Colonic mucosa (tissue), 4 donors: ENCODE measurements around the gene CNN1. TPM values are rescaled to one million over a fixed set of nuclear protein-coding genes. Genes with fewer than 3 reads are reported as not detected.

Experiments
- DNase-seq: peaks from one replicate; pipeline ENCODE4 v3.0.0-alpha.2; 2020
- H3K27ac ChIP-seq: fragments of 200-600 bp; one replicate; pipeline ENCODE4 v1.8.0; 2021
- H3K27me3 ChIP-seq: fragments of 200-600 bp; one replicate; pipeline ENCODE4 v1.8.0; 2021
- H3K36me3 ChIP-seq: fragments of 200-600 bp; one replicate; pipeline ENCODE4 v1.8.0; 2021
- H3K4me1 ChIP-seq: fragments of 200-600 bp; one replicate; pipeline ENCODE4 v1.8.0; 2021; ENCODE audit warnings: mild to moderate bottlenecking
- H3K4me3 ChIP-seq: fragments of 200-600 bp; one replicate; pipeline ENCODE4 v1.8.0; 2021
- H3K9ac ChIP-seq, 2 donors: one replicate each; pipeline ENCODE4 v1.7.0; 2013; ENCODE audit warnings: control low read depth in 2 of 2, low read depth in 2 of 2, low read length in 2 of 2
- H3K9me3 ChIP-seq: fragments of 200-600 bp; one replicate; pipeline ENCODE4 v1.8.0; 2021
- CTCF ChIP-seq: fragments of 200-600 bp; IDR thresholded peaks from one replicate; pipeline ENCODE4 v1.8.0; 2022; ENCODE audit warnings: antibody characterized with exemption, mild to moderate bottlenecking
- intact Hi-C: fragments of 100-400 bp; cut with DNase I; formaldehyde crosslinking; loops from one replicate; pipeline ENCODE4 v1.14.1; 2022
- total RNA-seq, 2 donors: library from RNA; stranded (reverse); fragmentation: NEBNext Ultra II Directional in 1 of 2; extraction: Animal tissue kit (Norgen Biotek cat#: 25700) in 1 of 2; gene quantifications; one replicate each; pipeline ENCODE4 v1.2.1, GENCODE V29; 2021
- donor health status: healthy.
- donor health status: DM: no; HTN: no; CAD: no.
- donor health status: DM: no; HTN: no; CAD: no.

The CNN1 gene
- total RNA-seq, 2 donors from 2014 or later = 10.7 to 354 TPM

- intact Hi-C loops = loop anchor here (5.0 kb wide), 1 partner anchor 91 kb away; no protein-coding TSS in a partner anchor
- Histone ChIP-seq H3K4me1 (no peaks in the 10 kb centered on the region), H3K27me3 (no peaks in the 10 kb centered on the region), H3K9ac (no peak overlapping the region), H3K36me3 (peaks cover 5% of the 10 kb centered on the region), H3K27ac (no peak overlapping the region), H3K9me3 (no peaks in the 10 kb centered on the region), H3K4me3 (no peak overlapping the region)
- peak; percentile 72 for DNase-seq
- TF ChIP-seq CTCF = peak; percentile 68
Observed at GRCh38 chr19:11496391-11497163, 42.1 kb upstream of the CNN1 start.

- H3K27me3 ChIP-seq = no peaks in the 10 kb centered on the region
- DNase-seq = no peak
- H3K27ac ChIP-seq = no peak overlapping the region
- no peaks in the 10 kb centered on the region for H3K9me3 ChIP-seq
- intact Hi-C loops = loop anchor here (5.0 kb wide), 1 partner anchor 88 kb away; no protein-coding TSS in a partner anchor
- H3K36me3 ChIP-seq = peaks cover 5% of the 10 kb centered on the region
- no peak for TF ChIP-seq CTCF
- H3K9ac ChIP-seq = no peak overlapping the region
- H3K4me1 ChIP-seq = no peaks in the 10 kb centered on the region
- no peak overlapping the region for H3K4me3 ChIP-seq
Observed at GRCh38 chr19:11499220-11499726, 39.4 kb upstream of the CNN1 start.

- Histone ChIP-seq H3K27me3 (no peaks in the 10 kb centered on the region), H3K4me1 (no peaks in the 10 kb centered on the region), H3K9ac (no peak overlapping the region), H3K36me3 (peaks cover 5% of the 10 kb centered on the region), H3K27ac (no peak overlapping the region), H3K9me3 (no peaks in the 10 kb centered on the region), H3K4me3 (no peak overlapping the region)
- intact Hi-C loops = loop anchor here (5.0 kb wide), 1 partner anchor 87 kb away; no protein-coding TSS in a partner anchor
- no peak for TF ChIP-seq CTCF
- no peak for DNase-seq
Observed at GRCh38 chr19:11499890-11500420, 38.7 kb upstream of the CNN1 start.

GRCh38 chr19:11504502-11505031 is 34.1 kb upstream of the CNN1 start:
- no peaks in the 10 kb centered on the region for H3K27me3 ChIP-seq
- peak overlapping the region; percentile 98 for H3K4me3 ChIP-seq
- H3K36me3 ChIP-seq = no peaks in the 10 kb centered on the region
- no peaks in the 10 kb centered on the region for H3K4me1 ChIP-seq
- peak overlapping the region; percentile 50 to 62 for H3K9ac ChIP-seq
- H3K27ac ChIP-seq = peak overlapping the region; percentile 94
- H3K9me3 ChIP-seq = no peaks in the 10 kb centered on the region
- intact Hi-C loops = no loop called here
- TF ChIP-seq CTCF = no peak
- DNase-seq = no peak

- Histone ChIP-seq H3K27me3 (no peaks in the 10 kb centered on the region), H3K27ac (peak overlapping the region; percentile 94), H3K36me3 (no peaks in the 10 kb centered on the region), H3K9me3 (no peaks in the 10 kb centered on the region), H3K4me1 (no peaks in the 10 kb centered on the region), H3K9ac (peak overlapping the region; percentile 63 to 73), H3K4me3 (peak overlapping the region; percentile 98)
- intact Hi-C loops = no loop called here
- no peak for TF ChIP-seq CTCF
- peak; percentile 98 for DNase-seq
Observed at GRCh38 chr19:11505032-11505503, 33.6 kb upstream of the CNN1 start.
